GM12801 (cell line): ENCODE measurements around the gene EMP2.

ENCODE experiments used
- CTCF ChIP-seq: IDR thresholded peaks from one replicate; pipeline ENCODE4 v1.5.1; 2011; ENCODE audit warnings: control low read depth; ENCODE audit not compliant: insufficient read length; ENCODE audit errors: extremely low read depth

Gene EMP2

GRCh38 chr16:10581507-10581906 is 1.1 kb upstream of the EMP2 start:
- TF ChIP-seq CTCF = no peak

- TF ChIP-seq CTCF = no peak
These were observed 467 bp upstream of the EMP2 start for GRCh38 chr16:10580883-10581247.

GRCh38 chr16:10579575-10579964 is 828 bp downstream of the EMP2 start:
- TF ChIP-seq CTCF = no peak

GRCh38 chr16:10578474-10579316 is 1.7 kb downstream of the EMP2 start:
- TF ChIP-seq CTCF = no peak

GRCh38 chr16:10577305-10578202 is 2.8 kb downstream of the EMP2 start:
- TF ChIP-seq CTCF = no peak

GRCh38 chr16:10576390-10577304 is 3.8 kb downstream of the EMP2 start:
- no peak for TF ChIP-seq CTCF

GRCh38 chr16:10575506-10576130 is 4.8 kb downstream of the EMP2 start:
- TF ChIP-seq CTCF = no peak
